ENCODE results near the gene ELF1.
A peak's percentile ranks its signal among the peaks of the same experiment; 100 is the strongest.

Gene ELF1

DNA sequence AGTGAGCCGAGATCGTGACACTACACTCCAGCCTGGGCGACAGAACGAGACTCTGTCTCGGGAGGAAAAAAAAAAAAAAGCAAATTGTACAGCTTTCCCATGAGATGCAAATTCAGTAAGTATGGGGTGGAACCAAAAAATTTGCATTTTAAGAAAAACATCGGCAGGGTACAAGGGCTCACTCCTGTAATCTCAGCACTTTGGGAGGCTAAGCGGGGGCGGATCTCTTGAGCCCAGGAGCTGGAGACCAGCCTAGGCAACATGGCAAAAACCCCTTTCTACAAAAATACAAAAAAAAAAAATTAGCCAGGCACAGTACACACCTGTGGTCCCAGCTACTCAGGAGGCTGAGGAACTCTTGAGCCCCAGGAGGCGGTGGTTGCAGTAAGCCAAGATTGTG lies 91.2 kb downstream of the ELF1 start:
- Histone ChIP-seq H3K79me2 (ENCODE audit: control insufficient read depth, insufficient read depth, low read length, poor library complexity) (no peaks in the 10 kb centered on the region), H3K4me3 (ENCODE audit: low read depth, low read length) (no peak overlapping the region), H3K9ac (ENCODE audit: low read length) (no peak overlapping the region), H4K12ac (ENCODE audit: low read depth, low read length) (no peak overlapping the region), H2AFZ (ENCODE audit: insufficient read depth, low read length, poor library complexity) (no peak overlapping the region), H3K36me3 (ENCODE audit: control insufficient read depth in 1 of 2, insufficient read depth in 2 of 2, low read length in 2 of 2) (peaks cover 10 to 11% of the 10 kb centered on the region in 2 experiments), H2AK5ac (ENCODE audit: low read length) (no peak overlapping the region), H3K79me1 (ENCODE audit: low read length) (no peaks in the 10 kb centered on the region), H3K18ac (ENCODE audit: low read length) (no peak overlapping the region), H3K27ac (ENCODE audit: low read depth, low read length) (no peak overlapping the region), H2BK12ac (ENCODE audit: low read length) (no peak overlapping the region), H3K14ac (ENCODE audit: low read length) (no peak overlapping the region), H3K4me1 (ENCODE audit: control insufficient read depth in 1 of 2, insufficient read depth in 2 of 2, low read length in 2 of 2) (no peaks in the 10 kb centered on the region), H3K4me2 (ENCODE audit: low read length) (no peak overlapping the region), H4K8ac (ENCODE audit: low read depth, low read length) (no peak overlapping the region), H2BK5ac (ENCODE audit: low read depth, low read length, poor library complexity) (no peak overlapping the region), H3K23ac (ENCODE audit: low read length) (no peak overlapping the region), H3K27me3 (ENCODE audit: insufficient read depth, low read length) (no peaks in the 10 kb centered on the region), H3K4ac (ENCODE audit: low read depth, low read length) (no peak overlapping the region), H4K91ac (ENCODE audit: low read depth, low read length) (no peak overlapping the region), H3K9me3 (ENCODE audit: insufficient read depth, low read depth, low read length) (no peaks in the 10 kb centered on the region), H2BK120ac (ENCODE audit: insufficient read depth, low read length, poor library complexity) (no peak overlapping the region)
- DNase-seq = no peak
- WGBS (ENCODE audit: extremely low coverage, insufficient coverage, insufficient read length) = no CpG with 5 or more reads among the region's 9 CpGs

DNA sequence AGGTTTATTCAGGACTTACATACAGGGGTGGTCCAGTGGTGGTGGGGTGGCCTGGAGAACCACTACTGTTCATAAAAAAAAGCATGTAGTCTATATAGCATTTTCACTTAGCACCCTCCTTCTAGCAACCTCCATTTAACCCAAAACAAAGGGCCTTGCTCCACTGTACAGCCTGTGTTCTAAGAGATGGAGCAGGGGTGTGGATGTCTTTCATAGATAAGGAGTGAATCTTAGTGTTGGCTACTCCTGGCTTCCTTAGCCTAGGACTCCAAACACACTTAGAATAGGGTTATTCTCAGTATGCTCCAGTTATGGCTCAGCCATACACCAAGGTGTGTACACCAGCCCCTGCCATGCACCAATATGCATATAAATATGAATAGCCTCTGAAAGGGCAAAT lies 95.2 kb downstream of the ELF1 start:
- Histone ChIP-seq H2BK5ac (ENCODE audit: low read depth, low read length, poor library complexity) (no peak overlapping the region), H2AFZ (ENCODE audit: insufficient read depth, low read length, poor library complexity) (no peak overlapping the region), H4K12ac (ENCODE audit: low read depth, low read length) (no peak overlapping the region), H2BK120ac (ENCODE audit: insufficient read depth, low read length, poor library complexity) (no peak overlapping the region), H2BK12ac (ENCODE audit: low read length) (no peak overlapping the region), H3K4me2 (ENCODE audit: low read length) (no peak overlapping the region), H3K23ac (ENCODE audit: low read length) (no peak overlapping the region), H3K18ac (ENCODE audit: low read length) (no peak overlapping the region), H3K79me2 (ENCODE audit: control insufficient read depth, insufficient read depth, low read length, poor library complexity) (peaks cover 4% of the 10 kb centered on the region), H3K9ac (ENCODE audit: low read length) (no peak overlapping the region), H3K4me1 (ENCODE audit: control insufficient read depth in 1 of 2, insufficient read depth in 2 of 2, low read length in 2 of 2) (peaks cover 2% of the 10 kb centered on the region in 2 experiments), H3K79me1 (ENCODE audit: low read length) (peaks cover 5% of the 10 kb centered on the region), H3K27me3 (ENCODE audit: insufficient read depth, low read length) (no peaks in the 10 kb centered on the region), H4K8ac (ENCODE audit: low read depth, low read length) (no peak overlapping the region), H3K27ac (ENCODE audit: low read depth, low read length) (no peak overlapping the region), H3K14ac (ENCODE audit: low read length) (no peak overlapping the region), H4K91ac (ENCODE audit: low read depth, low read length) (no peak overlapping the region), H2AK5ac (ENCODE audit: low read length) (no peak overlapping the region), H3K36me3 (ENCODE audit: control insufficient read depth in 1 of 2, insufficient read depth in 2 of 2, low read length in 2 of 2) (peaks cover 0 to 3% of the 10 kb centered on the region in 2 experiments), H3K4ac (ENCODE audit: low read depth, low read length) (no peak overlapping the region), H3K9me3 (ENCODE audit: insufficient read depth, low read depth, low read length) (no peaks in the 10 kb centered on the region), H3K4me3 (ENCODE audit: low read depth, low read length) (no peak overlapping the region)
- DNase-seq = no peak

DNA sequence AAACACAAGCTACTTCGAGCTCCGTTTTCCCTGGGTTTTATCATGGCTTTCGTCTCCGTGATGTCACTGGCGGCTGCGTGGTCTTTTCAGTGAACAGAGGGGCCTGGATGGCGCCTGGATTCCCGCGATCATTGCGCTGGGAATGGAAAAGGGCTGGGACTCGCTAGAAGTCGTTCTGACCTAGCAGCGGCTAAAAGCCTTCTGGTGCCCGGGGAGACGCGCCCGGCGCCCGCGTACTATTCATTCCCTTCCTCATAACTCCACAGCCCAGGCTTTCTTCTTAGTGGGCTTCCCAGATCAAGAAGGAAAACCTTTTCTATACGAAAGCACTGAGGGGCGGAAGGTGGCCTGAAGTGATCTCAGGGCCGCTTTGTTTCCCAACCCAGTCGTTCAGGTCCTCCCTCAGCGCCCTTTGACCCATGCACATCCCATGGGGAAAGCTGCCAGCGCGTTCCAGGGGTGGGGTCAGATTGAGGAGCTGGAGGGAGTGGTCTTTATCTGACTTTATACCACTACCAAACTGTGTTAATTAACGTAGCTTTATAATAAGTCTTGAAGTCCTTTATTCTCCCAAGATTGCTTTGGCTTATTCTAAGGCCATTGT lies 96.6 kb downstream of the ELF1 start:
- Histone ChIP-seq H3K4me2 (ENCODE audit: low read length) (no peak overlapping the region), H3K4me1 (ENCODE audit: control insufficient read depth in 1 of 2, insufficient read depth in 2 of 2, low read length in 2 of 2) (peaks cover 2% of the 10 kb centered on the region in 2 experiments), H3K14ac (ENCODE audit: low read length) (no peak overlapping the region), H3K27me3 (ENCODE audit: insufficient read depth, low read length) (no peaks in the 10 kb centered on the region), H3K79me1 (ENCODE audit: low read length) (peaks cover 5% of the 10 kb centered on the region), H2BK12ac (ENCODE audit: low read length) (peak overlapping the region; percentile 30), H3K27ac (ENCODE audit: low read depth, low read length) (no peak overlapping the region), H3K4me3 (ENCODE audit: low read depth, low read length) (no peak overlapping the region), H4K91ac (ENCODE audit: low read depth, low read length) (no peak overlapping the region), H2AK5ac (ENCODE audit: low read length) (peak overlapping the region; percentile 69), H2BK5ac (ENCODE audit: low read depth, low read length, poor library complexity) (no peak overlapping the region), H2AFZ (ENCODE audit: insufficient read depth, low read length, poor library complexity) (no peak overlapping the region), H3K9me3 (ENCODE audit: insufficient read depth, low read depth, low read length) (no peaks in the 10 kb centered on the region), H3K18ac (ENCODE audit: low read length) (no peak overlapping the region), H4K8ac (ENCODE audit: low read depth, low read length) (peak overlapping the region; percentile 47), H3K36me3 (ENCODE audit: control insufficient read depth in 1 of 2, insufficient read depth in 2 of 2, low read length in 2 of 2) (no peaks in the 10 kb centered on the region), H4K12ac (ENCODE audit: low read depth, low read length) (peak overlapping the region; percentile 43), H3K4ac (ENCODE audit: low read depth, low read length) (no peak overlapping the region), H3K79me2 (ENCODE audit: control insufficient read depth, insufficient read depth, low read length, poor library complexity) (peaks cover 4% of the 10 kb centered on the region), H2BK120ac (ENCODE audit: insufficient read depth, low read length, poor library complexity) (no peak overlapping the region), H3K23ac (ENCODE audit: low read length) (no peak overlapping the region), H3K9ac (ENCODE audit: low read length) (no peak overlapping the region)
- no CpG with 5 or more reads among the region's 28 CpGs for WGBS (ENCODE audit: extremely low coverage, insufficient coverage, insufficient read length)
- peak; percentile 30 to 50 for DNase-seq

DNA sequence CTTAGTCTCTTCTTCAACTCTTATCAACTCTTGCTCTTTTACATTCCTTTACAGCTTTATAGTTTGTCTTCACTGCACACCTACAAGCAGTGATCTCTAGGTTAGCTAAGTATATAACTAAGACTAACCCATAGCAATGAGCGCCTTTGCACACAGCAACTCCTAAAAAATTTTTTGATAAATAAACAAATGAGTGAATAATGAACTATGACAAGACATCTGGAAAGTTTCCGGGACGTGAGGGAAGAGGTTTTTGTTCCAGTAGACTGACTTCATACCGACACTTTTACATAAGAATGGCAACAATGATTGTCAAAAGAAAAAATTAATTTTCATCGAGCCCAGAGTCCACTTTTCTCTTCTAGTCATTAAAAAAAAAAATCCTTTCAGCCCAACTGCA lies 98.3 kb downstream of the ELF1 start:
- peaks cover 5% of the 10 kb centered on the region for H3K79me1 ChIP-seq (ENCODE audit: low read length)
- H3K4me3 ChIP-seq (ENCODE audit: low read depth, low read length) = no peak overlapping the region
- H3K4ac ChIP-seq (ENCODE audit: low read depth, low read length) = no peak overlapping the region
- no peak overlapping the region for H3K18ac ChIP-seq (ENCODE audit: low read length)
- H2AK5ac ChIP-seq (ENCODE audit: low read length) = no peak overlapping the region
- WGBS (ENCODE audit: extremely low coverage, insufficient coverage, insufficient read length) = no CpG with 5 or more reads among the region's 5 CpGs
- no peak overlapping the region for H3K23ac ChIP-seq (ENCODE audit: low read length)
- peak overlapping the region; percentile 59 for H3K4me2 ChIP-seq (ENCODE audit: low read length)
- H3K27me3 ChIP-seq (ENCODE audit: insufficient read depth, low read length) = no peaks in the 10 kb centered on the region
- no peak overlapping the region for H3K27ac ChIP-seq (ENCODE audit: low read depth, low read length)
- H3K14ac ChIP-seq (ENCODE audit: low read length) = no peak overlapping the region
- H2BK12ac ChIP-seq (ENCODE audit: low read length) = no peak overlapping the region
- no peak overlapping the region for H4K91ac ChIP-seq (ENCODE audit: low read depth, low read length)
- H2BK120ac ChIP-seq (ENCODE audit: insufficient read depth, low read length, poor library complexity) = no peak overlapping the region
- H4K12ac ChIP-seq (ENCODE audit: low read depth, low read length) = no peak overlapping the region
- no peak overlapping the region for H2BK5ac ChIP-seq (ENCODE audit: low read depth, low read length, poor library complexity)
- H3K79me2 ChIP-seq (ENCODE audit: control insufficient read depth, insufficient read depth, low read length, poor library complexity) = peaks cover 4% of the 10 kb centered on the region
- H3K36me3 ChIP-seq (ENCODE audit: control insufficient read depth in 1 of 2, insufficient read depth in 2 of 2, low read length in 2 of 2) = no peaks in the 10 kb centered on the region
- H3K9me3 ChIP-seq (ENCODE audit: insufficient read depth, low read depth, low read length) = no peaks in the 10 kb centered on the region
- H4K8ac ChIP-seq (ENCODE audit: low read depth, low read length) = peak overlapping the region; percentile 99
- DNase-seq = no peak
- peak overlapping the region; percentile 69 for H2AFZ ChIP-seq (ENCODE audit: insufficient read depth, low read length, poor library complexity)
- H3K4me1 ChIP-seq (ENCODE audit: control insufficient read depth in 1 of 2, insufficient read depth in 2 of 2, low read length in 2 of 2) = peaks cover 2% of the 10 kb centered on the region in 2 experiments
- no peak overlapping the region for H3K9ac ChIP-seq (ENCODE audit: low read length)

All from trophoblast cell (in vitro differentiated cells and primary cell).